NCI-H187 treated with DMSO at 0.1 percent for 48 hours (cell line): Measurements from ENCODE around the gene PEAR1.

Experiments used
- DNase-seq: peaks from one replicate; lab custom pipeline; 2025; lab: John Stamatoyannopoulos, UW

PEAR1 gene

DNA sequence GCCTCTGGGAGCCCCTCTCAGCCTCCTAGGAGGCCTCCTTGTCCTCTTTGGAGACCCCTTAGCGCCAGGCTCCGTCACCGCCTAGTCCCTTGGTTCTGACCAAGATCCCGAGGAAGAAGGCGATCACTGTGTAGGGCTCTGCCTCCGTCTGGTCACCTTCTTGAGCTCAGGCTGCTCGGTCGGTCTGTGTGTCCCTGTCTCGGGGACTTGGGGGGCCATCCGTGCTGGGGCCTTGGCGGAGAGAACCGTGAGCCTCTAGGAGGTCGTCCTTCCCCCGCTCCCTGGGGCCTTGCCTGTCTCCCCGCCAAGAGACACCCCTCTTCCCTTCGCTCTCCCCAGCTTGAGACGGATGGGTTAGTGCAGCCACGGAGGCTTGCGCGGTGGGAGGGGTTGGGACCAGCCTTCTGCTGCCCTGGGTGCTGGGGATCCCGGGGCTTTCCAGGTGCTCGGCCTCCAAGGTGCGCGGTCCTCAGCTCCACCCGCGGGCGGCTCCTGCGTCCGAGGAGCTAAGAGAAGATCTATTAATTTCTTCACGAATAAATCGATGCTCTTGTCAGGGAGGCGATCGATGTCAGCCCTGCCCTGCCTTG lies 33.9 kb upstream of the PEAR1 start:
- DNase-seq, result no peak

DNA sequence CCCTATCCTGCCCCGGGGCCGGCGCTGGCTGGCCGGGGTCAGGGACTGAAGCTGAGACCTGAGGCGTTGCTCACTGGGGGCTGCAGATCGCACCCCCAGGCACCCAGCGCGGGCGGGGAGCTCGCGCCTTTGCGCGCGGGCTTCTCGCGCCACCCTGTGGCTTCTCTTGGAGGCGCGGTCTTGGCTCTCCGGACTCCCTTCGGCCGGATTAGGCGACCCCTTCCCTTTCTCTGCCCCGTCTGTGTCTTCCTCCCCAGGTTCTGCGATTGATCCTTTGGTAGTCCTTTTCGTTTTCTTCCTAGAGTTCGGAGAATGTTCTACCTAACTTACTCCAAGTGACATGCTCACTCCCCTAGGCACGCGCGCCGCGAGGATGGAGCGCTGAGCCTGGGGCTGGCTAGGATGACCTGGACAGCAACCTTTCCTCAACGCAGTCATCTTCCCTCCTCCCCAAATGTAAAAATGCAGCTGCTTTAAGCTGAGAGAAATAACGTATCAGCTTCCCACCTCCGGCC lies 33.3 kb upstream of the PEAR1 start:
- DNase-seq, result no peak

DNA sequence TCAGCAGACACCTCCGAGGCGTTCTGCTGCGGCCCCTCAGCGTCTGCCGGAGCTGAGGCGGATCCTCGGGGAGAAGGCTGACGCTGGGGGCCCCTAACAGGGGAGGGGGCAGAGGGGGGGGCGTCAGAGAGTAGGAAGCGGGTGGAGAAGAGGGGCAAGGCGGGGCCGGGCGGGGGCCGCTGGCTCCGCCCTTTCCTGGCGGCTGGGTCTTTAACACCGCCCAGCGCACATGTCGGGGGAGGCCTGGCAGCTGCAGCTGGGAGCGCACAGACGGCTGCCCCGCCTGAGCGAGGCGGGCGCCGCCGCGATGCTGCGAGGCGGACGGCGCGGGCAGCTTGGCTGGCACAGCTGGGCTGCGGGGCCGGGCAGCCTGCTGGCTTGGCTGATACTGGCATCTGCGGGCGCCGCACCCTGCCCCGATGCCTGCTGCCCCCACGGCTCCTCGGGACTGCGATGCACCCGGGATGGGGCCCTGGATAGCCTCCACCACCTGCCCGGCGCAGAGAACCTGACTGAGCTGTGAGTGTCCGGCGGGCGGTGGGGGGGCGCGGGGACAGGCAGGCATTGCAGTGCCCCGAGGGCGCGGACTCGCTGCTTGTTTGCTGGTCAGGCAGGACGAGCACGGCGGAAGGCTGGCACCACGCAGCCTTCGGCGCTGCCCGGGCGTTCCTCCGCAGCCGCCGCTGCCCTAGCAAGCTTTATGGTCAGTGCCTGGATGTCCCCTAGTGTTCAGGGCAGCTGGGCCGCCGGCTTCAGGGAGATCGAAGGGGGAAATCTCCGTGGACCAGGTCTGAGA lies 32.7 kb upstream of the PEAR1 start, which contains the start of gene NTRK1:
Gene NTRK1 (plus strand): TSS at position 238 of the 796 bp plus-strand sequence. CDS start 70 bp downstream, at position 308.
- no peak for DNase-seq

DNA sequence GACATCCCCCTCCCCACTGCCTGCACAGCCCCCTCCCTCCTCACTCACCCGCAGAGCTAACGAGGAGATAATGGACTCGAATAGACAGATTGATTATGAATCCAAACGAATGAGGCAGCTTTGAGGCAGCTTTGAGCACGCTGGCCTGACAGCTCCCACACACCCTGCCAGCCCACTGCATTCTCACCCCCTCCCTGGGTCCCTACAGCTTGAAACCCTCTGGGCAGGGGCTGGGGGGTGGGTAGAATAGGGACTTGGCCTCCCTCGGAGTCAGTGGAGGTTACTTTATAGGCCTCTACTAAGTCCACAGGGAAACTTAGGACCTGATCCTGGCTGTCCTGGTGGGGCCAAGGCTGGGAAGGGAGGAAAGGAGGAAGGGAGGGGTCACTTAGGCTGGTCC lies 30.9 kb upstream of the PEAR1 start:
- no peak for DNase-seq

DNA sequence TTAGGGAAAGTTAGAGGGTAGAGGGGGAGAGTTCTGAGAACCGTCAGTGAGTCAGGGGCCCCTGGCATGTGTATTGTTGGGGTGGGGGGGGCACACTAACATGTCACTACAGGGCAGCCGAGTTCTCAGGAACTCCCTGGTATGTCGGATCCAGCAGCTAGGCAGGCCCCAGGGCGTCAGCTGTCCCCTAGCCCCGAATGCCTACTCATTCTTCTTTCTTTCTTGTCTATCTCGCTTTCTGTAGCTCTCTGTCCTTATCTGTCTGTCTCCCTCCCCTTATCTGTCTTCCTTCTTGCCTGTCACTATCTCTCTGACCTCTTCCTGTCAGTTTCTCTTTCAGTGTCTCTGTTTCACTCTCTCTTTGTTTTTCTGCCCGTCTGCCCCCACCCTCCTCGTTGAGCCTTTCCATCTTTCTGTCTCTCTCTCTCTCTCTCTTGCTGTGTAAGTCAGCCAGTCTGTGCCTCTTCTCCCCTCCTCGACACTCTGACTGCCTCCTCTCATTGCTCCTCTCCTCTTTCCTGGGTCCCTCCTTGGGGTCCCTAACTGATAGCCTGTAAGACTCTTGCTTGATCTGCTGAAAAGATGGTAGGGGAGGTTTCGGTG lies 30.4 kb upstream of the PEAR1 start:
- DNase-seq, result no peak

DNA sequence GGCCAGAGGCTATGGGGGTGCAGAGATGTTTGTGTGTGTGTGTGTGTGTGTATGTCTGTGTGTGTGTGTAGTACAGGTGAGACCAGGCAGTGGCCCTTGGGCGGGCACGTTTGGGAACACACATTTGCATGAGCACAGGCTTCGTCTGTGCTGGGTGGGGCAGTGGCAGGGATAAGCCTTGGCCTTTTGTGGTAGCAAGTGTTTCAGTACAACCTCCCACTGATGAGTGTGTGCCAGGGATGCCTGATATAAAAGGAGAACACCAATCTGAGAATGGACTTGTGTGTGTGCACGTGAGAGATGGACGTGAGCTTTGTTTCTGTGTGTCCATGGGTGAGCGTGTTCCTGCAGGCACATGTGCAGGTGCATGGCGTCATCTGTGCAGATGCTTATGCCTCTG lies 29.9 kb upstream of the PEAR1 start:
- DNase-seq, result no peak

DNA sequence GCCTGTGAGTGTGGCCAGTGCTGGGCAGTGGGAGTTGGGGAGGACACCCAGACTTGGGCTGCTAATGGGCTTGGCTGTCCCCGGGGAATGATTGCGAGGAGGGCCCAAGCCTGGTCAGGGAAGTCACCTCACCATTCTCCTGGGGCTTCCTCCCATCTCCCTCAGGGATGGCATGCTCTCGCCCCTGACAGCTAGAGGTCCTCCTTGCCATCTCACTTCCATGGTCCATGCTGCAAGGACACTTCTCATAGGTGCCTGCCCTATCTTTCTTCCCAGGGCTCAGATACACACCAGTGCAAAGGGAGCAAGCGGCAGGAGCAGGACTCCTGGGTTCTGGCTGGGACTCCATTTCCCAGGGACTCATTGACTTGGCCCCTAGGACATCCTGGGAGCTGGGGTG lies 28.7 kb upstream of the PEAR1 start:
- DNase-seq, result no peak

DNA sequence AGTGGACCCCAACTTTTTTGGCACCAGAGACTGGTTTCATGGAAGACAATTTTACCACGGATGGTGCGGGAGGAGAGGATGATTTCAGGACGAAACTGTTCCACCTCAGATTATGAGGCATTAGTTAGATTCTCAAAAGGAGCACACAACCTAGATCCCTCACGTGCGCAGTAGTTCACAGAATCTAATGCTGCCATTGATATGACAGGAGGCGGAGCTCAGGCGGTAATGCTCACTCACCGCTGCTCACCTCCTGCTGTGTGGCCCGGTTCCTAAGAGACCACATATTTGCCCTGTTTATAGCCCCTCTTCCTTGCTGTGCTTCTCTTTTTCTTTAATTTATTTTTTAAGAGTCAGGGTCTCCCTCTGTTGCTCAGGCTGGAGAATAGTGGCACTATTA lies 28.3 kb upstream of the PEAR1 start:
- DNase-seq, result no peak

DNA sequence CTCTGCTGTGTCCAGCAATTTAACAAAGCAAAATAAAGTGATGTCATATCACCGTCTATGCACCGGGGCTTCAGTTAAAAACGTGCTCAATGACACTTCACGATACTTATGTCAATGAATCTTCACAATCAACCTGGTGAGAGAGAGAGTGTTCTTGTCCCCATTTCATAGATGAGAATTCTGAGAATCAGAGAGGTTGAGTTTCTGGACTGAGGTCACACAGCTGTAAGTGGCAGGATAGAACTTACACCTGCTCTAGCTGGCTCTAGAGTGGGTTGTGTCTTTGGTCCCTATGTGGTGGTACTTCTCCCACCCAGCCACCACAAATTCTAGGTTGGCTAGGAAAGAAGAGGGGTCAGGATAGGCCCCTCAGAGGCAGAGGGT lies 27.7 kb upstream of the PEAR1 start:
- no peak for DNase-seq

DNA sequence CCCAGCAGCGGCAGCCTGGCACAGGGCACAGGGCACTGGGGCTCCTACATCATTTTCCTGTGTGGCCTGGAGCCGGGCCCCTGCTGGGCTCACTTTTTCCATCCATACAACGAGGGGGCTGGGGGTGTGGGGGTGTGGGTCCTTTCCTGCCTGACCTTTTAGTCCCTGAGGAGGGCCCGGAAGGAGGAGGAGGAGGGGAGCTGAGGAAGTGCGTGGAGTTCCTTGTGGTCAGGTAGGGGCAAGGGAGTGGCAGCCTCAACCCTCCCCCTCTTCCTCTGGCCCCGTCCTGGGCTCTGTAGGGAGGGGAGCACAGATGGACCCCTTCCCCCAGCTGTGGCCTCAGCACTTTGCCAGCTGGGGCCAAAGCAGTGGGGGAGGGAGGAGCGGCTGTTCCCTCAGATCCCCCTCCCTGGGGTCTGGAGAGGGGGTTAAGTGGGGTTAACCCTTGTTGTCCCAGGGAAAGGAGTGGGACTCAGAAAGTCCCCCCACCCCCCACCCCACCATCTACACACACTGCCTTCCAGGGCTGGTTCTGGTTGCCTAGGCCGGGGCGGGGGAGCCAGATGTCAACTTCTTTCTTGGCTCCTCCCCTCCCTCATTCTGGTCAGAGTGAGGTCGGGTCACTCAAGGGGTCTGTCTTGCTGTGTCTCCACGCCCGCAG lies 27.1 kb upstream of the PEAR1 start:
- no peak for DNase-seq

DNA sequence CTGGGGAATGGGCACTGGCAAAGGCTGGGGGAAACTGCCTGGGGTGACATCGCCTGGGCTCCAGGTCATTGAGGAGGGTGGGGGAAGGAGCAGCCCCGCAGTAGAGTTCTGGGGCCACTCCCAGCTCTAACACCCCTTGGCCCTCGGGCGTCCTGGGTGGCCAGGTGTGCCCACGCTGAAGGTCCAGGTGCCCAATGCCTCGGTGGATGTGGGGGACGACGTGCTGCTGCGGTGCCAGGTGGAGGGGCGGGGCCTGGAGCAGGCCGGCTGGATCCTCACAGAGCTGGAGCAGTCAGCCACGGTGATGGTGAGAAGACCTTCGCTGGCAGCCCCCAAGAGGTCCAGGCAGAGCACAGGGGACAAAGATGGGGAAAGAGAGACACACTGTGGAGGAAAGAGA lies 25.2 kb upstream of the PEAR1 start:
- no peak for DNase-seq

DNA sequence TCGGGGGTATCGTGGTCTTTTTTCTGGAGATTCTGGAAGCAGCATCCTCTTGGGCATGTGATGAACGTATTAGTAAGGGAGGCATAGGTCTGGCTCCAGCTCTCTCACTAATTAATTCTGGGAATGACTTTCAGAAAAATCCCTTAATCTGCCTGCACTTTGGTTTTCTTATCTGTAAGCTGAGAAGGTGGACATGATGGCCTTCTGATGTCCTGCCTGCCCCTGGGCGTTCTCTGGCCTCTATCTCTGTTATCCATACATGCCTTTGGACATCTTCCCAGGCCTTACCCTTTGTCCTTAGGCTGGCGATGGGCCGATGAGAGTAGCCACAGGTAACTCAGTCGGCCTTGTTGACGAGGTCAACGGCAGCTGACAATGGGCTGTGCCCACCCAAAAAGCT lies 24.1 kb upstream of the PEAR1 start:
- DNase-seq, result no peak

DNA sequence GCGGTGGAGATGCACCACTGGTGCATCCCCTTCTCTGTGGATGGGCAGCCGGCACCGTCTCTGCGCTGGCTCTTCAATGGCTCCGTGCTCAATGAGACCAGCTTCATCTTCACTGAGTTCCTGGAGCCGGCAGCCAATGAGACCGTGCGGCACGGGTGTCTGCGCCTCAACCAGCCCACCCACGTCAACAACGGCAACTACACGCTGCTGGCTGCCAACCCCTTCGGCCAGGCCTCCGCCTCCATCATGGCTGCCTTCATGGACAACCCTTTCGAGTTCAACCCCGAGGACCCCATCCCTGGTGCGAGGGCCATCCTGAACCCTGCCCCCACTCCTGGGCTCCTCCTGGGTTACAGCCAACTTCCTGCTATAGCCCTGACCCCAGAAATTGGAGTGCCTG lies 19.9 kb upstream of the PEAR1 start:
- DNase-seq, result no peak

DNA sequence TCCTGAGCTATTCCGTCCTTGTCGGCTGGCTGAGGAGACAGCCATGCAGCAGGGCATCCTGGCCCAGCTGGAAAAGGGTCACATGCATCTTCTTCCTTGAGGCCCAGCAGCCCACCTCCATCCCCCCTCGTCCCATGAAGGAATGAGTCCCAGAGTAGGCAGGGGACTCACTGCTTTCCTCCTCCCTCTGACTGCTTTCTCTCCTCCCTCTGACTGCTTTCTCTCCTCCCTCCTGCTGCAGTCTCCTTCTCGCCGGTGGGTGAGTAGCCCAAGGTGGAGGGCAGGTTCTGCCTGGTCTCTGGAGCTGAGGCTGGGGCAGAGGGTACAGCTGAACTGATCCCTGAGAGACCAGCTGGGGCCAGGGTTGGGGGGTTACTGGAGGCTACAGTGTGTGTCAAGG lies 19.4 kb upstream of the PEAR1 start:
- DNase-seq, result no peak

DNA sequence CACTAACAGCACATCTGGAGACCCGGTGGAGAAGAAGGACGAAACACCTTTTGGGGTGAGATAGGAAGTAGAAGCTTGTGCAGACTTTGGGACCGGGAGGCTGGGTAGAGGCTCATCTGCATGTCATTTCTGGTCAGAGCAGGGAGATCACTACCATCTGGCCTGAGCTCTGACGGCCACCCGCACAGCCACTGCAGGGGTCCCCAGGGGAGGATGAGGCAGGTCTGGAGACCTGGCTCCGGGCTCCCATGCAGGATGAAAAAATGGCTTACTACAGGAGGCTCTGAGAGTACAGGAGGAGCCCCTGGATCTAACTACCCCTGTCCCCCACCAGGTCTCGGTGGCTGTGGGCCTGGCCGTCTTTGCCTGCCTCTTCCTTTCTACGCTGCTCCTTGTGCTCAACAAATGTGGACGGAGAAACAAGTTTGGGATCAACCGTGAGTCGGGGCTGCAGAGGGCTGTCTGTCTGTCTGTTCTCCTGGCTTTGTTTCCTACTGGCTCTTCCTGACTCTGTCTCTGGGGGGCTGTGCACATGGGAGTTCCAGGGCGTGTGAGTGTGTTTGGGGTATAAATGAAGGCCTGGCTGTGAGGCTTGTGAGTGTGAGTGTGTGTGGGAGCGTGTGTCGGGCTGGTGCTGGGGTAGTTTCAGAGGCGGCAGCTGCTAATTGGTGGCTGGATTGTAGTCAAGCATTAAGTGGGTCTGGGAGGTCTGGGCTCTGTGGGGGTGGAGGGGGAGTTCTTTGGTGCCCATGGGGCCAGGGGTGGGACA lies 18.8 kb upstream of the PEAR1 start:
- no peak for DNase-seq

DNA sequence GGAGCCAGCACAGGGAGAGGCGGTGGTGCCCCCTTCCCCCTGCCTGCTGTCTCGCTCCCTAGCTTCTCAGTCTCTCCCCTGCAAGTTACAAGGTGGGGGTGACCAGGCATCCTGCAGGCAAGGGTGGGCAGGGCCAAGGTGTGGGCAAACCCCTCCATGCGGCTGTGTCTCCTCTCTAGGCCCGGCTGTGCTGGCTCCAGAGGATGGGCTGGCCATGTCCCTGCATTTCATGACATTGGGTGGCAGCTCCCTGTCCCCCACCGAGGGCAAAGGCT lies 18.2 kb upstream of the PEAR1 start:
- no peak for DNase-seq

DNA sequence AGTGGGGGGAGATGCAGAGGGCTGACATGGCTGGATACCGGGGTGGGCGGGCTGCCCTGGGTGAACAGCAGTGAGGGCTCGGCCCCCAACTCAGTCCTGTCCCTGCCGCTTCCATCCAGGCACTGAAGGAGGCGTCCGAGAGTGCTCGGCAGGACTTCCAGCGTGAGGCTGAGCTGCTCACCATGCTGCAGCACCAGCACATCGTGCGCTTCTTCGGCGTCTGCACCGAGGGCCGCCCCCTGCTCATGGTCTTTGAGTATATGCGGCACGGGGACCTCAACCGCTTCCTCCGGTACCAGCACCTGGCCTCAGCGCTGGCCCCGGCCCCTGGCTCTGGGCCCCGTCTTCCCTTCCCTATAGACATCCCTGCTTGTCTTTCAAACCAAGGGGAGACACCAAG lies 17.2 kb upstream of the PEAR1 start:
- no peak for DNase-seq

DNA sequence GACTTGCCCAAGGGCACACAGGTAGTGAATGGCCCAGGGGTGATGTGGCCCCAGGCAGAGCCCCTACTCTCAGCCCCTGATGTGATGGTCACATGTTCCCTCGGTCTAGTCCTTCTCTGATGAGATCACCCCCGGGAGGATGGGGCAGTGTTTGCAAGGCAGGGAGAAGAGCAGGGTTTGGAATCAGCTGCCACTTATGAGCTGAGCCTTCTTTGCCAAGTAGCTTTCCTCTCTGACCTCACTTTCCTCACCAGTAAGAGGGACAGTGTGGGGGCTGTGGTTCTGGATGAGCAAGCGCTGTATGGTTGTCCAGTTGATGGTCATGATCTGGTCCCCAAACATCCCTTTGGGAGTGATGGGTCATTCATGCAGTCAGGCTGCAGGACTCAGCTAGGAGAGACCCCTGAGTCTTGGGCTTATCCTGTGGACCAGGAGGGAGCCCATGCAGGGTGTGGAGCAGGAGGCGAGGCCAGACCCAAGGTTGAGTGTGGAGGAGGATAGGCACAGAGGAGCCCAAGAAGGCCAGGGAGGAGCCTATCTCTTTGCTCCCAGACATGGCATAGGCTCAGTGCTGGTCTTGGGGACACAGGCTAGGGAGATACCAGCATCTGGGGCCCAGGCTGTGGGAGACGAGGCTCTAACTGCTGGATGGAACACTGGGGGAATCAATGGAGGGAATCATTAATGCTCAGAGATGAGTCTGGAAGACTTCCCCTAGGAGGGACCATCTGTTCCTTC lies 15.9 kb upstream of the PEAR1 start:
- no peak for DNase-seq

DNA sequence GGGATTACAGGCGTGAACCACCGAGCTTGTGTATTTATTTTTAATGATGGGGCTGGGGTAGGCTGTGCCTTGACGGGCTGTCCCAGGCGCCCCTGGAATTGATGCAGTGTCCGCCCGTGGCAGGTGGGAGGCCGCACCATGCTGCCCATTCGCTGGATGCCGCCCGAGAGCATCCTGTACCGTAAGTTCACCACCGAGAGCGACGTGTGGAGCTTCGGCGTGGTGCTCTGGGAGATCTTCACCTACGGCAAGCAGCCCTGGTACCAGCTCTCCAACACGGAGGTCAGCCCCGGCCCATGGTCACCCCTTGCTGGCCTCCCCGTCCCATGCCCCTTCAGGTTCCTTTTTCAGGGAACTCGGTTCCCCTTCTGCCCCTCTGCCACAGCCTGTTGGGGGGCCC lies 13.6 kb upstream of the PEAR1 start:
- no peak for DNase-seq

DNA sequence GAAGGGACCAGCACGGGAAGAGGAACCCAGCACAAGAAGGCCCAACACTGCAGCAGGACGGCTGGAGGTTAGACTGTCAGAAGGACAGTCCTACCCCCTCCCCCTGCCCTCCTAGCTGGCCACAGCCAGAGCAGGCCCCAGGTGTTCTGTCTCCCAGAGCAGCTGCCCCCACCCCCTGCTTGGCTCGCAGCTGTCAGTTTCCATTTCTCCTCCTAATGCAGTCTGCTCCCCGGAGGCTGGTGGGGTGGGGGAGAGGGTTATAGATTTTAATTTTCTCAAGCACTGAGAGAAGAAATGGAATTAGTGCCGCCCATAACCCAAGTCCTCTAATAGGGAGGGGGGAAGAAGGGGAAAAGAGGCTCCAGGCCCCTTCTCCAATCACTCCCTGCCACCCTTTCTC lies 13.0 kb upstream of the PEAR1 start:
- no peak for DNase-seq

DNA sequence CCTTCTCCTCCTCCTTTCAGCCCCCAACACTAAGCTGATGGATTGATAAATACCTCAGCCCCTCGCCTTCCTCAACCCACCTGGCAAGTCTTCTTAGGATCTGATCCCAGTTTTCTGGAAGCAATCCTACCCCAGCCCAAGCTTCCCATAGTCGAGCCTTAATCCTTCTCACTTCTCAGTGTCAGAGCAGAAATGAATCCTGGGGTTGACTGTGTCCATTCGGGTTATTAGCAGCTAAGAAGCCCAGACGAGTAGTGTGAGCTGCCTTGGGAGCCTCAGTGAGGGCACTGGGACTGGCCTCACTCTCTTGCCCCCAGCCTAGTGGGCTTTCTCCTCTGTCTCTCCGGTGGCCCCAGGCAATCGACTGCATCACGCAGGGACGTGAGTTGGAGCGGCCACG lies 12.4 kb upstream of the PEAR1 start:
- DNase-seq, result no peak

DNA sequence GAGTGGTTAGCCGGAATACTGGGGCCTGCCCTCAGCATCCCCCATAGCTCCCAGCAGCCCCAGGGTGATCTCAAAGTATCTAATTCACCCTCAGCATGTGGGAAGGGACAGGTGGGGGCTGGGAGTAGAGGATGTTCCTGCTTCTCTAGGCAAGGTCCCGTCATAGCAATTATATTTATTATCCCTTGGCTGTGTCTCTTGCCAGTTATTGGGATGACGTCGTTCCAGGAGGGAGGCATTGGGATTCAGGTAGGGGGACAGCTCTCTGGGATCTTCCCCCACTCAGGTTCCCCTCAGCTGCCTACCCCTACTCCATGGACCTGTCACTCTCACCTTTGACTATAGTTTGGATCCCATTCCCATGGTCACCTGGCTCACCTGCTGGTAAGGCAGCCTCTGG lies 11.9 kb upstream of the PEAR1 start:
- DNase-seq, result no peak
